ENCODE measurements around the gene GNE. TPM values are rescaled to one million over a fixed set of nuclear protein-coding genes. Genes with fewer than 3 reads are reported as not detected.

GNE gene
- total and polyA plus RNA-seq, 2 of the 13 experiments (the other 11 are each of a cell fraction or from before 2014, with no cell fraction given) = 16.1 to 24.1 TPM

DNA sequence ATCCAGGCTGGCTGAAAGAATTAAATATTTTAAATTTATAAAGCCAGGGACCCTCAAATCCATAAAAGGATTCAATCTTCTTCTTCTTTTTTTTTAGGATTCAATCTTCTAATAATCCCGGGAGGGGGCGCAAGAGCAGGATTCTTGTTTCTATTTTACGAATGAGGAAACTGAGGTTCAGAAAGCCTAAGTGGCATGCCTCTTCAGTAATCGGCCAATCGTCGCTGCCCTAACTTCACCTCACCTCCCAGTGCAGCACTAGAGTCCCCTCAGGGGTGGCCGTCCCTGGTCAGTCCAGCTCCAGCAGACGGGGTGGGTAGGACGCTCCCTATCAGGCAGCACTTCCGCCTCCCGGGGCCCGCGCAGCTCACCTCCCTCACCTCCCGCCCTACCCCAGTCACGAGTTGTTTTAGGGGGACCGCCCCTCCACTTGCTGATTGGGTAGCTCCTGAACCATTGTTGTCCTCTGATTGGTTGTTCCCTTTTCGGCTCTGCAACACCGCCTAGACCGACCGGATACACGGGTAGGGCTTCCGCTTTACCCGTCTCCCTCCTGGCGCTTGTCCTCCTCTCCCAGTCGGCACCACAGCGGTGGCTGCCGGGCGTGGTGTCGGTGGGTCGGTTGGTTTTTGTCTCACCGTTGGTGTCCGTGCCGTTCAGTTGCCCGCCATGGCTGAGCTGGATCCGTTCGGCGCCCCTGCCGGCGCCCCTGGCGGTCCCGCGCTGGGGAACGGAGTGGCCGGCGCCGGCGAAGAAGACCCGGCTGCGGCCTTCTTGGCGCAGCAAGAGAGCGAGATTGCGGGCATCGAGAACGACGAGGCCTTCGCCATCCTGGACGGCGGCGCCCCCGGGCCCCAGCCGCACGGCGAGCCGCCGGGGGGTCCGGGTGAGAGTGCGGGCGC lies 67.6 kb downstream of the GNE start, which contains the start of gene CLTA (continued):
- TF ChIP-seq, protein P1, sequence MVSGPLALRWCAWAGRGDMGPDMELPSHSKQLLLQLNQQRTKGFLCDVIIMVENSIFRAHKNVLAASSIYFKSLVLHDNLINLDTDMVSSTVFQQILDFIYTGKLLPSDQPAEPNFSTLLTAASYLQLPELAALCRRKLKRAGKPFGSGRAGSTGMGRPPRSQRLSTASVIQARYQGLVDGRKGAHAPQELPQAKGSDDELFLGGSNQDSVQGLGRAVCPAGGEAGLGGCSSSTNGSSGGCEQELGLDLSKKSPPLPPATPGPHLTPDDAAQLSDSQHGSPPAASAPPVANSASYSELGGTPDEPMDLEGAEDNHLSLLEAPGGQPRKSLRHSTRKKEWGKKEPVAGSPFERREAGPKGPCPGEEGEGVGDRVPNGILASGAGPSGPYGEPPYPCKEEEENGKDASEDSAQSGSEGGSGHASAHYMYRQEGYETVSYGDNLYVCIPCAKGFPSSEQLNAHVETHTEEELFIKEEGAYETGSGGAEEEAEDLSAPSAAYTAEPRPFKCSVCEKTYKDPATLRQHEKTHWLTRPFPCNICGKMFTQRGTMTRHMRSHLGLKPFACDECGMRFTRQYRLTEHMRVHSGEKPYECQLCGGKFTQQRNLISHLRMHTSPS (CRISPR knock-in tag; IDR thresholded peaks at IDR 0.05; ENCODE audit: low read depth) = peak; percentile 64; the same call in 1 of the 2 replicates
- TF ChIP-seq, protein P2, sequence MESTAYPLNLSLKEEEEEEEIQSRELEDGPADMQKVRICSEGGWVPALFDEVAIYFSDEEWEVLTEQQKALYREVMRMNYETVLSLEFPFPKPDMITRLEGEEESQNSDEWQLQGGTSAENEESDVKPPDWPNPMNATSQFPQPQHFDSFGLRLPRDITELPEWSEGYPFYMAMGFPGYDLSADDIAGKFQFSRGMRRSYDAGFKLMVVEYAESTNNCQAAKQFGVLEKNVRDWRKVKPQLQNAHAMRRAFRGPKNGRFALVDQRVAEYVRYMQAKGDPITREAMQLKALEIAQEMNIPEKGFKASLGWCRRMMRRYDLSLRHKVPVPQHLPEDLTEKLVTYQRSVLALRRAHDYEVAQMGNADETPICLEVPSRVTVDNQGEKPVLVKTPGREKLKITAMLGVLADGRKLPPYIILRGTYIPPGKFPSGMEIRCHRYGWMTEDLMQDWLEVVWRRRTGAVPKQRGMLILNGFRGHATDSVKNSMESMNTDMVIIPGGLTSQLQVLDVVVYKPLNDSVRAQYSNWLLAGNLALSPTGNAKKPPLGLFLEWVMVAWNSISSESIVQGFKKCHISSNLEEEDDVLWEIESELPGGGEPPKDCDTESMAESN (CRISPR knock-in tag; conservative IDR thresholded peaks at IDR 0.05) = peak; percentile 85
- TF ChIP-seq RAD51 (IDR thresholded peaks at IDR 0.05; ENCODE audit: borderline replicate concordance) = 0 out of 2 replicates have a peak, but pooled peaks have one; percentile 27
- peak; percentile 42 for TF ChIP-seq NCOA2 (CRISPR knock-in tag; IDR thresholded peaks at IDR 0.05)
- peak; percentile 94 for TF ChIP-seq SAP130 (CRISPR knock-in tag; IDR thresholded peaks at IDR 0.05; ENCODE audit: low read depth)
- TF ChIP-seq ZNF256 (CRISPR knock-in tag; conservative IDR thresholded peaks at IDR 0.05) = peak; percentile 85
- TF ChIP-seq, protein P3, sequence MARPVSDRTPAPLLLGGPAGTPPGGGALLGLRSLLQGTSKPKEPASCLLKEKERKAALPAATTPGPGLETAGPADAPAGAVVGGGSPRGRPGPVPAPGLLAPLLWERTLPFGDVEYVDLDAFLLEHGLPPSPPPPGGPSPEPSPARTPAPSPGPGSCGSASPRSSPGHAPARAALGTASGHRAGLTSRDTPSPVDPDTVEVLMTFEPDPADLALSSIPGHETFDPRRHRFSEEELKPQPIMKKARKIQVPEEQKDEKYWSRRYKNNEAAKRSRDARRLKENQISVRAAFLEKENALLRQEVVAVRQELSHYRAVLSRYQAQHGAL (CRISPR knock-in tag; IDR thresholded peaks at IDR 0.05; ENCODE audit: not compliant biosample characterization) = peak; percentile 78
- TF ChIP-seq ZNF501 (CRISPR knock-in tag; IDR thresholded peaks at IDR 0.05) = peak; percentile 92
- TF ChIP-seq NFATC3 (CRISPR knock-in tag; IDR thresholded peaks at IDR 0.05) = peak; percentile 47; the same call in 1 of the 2 replicates
- peak; percentile 66 for TF ChIP-seq MED1 (CRISPR knock-in tag; IDR thresholded peaks at IDR 0.05)
- TF ChIP-seq, protein P4, sequence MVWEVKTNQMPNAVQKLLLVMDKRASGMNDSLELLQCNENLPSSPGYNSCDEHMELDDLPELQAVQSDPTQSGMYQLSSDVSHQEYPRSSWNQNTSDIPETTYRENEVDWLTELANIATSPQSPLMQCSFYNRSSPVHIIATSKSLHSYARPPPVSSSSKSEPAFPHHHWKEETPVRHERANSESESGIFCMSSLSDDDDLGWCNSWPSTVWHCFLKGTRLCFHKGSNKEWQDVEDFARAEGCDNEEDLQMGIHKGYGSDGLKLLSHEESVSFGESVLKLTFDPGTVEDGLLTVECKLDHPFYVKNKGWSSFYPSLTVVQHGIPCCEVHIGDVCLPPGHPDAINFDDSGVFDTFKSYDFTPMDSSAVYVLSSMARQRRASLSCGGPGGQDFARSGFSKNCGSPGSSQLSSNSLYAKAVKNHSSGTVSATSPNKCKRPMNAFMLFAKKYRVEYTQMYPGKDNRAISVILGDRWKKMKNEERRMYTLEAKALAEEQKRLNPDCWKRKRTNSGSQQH (CRISPR knock-in tag; IDR thresholded peaks at IDR 0.05; ENCODE audit: low read depth) = peak; percentile 88; the same call in 1 of the 2 replicates
- TF ChIP-seq ZNF570 (CRISPR knock-in tag; IDR thresholded peaks at IDR 0.05; ENCODE audit: borderline replicate concordance) = peak; percentile 49; the same call in 1 of the 2 replicates
- TF ChIP-seq, protein P5, sequence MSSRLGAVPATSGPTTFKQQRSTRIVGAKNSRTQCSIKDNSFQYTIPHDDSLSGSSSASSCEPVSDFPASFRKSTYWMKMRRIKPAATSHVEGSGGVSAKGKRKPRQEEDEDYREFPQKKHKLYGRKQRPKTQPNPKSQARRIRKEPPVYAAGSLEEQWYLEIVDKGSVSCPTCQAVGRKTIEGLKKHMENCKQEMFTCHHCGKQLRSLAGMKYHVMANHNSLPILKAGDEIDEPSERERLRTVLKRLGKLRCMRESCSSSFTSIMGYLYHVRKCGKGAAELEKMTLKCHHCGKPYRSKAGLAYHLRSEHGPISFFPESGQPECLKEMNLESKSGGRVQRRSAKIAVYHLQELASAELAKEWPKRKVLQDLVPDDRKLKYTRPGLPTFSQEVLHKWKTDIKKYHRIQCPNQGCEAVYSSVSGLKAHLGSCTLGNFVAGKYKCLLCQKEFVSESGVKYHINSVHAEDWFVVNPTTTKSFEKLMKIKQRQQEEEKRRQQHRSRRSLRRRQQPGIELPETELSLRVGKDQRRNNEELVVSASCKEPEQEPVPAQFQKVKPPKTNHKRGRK (CRISPR knock-in tag; IDR thresholded peaks at IDR 0.05) = 0 out of 2 replicates have a peak, but pooled peaks have one; percentile 19
